Fibroblast of mammary gland (primary cell): Measurements from ENCODE around the gene MYL12A.
"Not testable (repeated sequence)": the region's sequence is repeated elsewhere in the genome, so short reads cannot be mapped to it uniquely, and the experiment has no call there.

ENCODE experiments used
- DNase-seq: peaks from one replicate; pipeline ENCODE4 v3.0.0-alpha.2; 2010; ENCODE audit warnings: low read depth
- H3K4me3 ChIP-seq: 2 replicates; pipeline ENCODE4 v1.5.1; 2011; ENCODE audit warnings: low read depth, mild to moderate bottlenecking, low read length, moderate library complexity; ENCODE audit not compliant: control insufficient read depth
- TF ChIP-seq, protein P1 (sequence below): conservative IDR thresholded peaks from 2 replicates; pipeline ENCODE4 v1.5.1; 2011; ENCODE audit warnings: low read depth, low read length, inconsistent platforms; ENCODE audit not compliant: control insufficient read depth, insufficient read depth

The MYL12A gene

DNA sequence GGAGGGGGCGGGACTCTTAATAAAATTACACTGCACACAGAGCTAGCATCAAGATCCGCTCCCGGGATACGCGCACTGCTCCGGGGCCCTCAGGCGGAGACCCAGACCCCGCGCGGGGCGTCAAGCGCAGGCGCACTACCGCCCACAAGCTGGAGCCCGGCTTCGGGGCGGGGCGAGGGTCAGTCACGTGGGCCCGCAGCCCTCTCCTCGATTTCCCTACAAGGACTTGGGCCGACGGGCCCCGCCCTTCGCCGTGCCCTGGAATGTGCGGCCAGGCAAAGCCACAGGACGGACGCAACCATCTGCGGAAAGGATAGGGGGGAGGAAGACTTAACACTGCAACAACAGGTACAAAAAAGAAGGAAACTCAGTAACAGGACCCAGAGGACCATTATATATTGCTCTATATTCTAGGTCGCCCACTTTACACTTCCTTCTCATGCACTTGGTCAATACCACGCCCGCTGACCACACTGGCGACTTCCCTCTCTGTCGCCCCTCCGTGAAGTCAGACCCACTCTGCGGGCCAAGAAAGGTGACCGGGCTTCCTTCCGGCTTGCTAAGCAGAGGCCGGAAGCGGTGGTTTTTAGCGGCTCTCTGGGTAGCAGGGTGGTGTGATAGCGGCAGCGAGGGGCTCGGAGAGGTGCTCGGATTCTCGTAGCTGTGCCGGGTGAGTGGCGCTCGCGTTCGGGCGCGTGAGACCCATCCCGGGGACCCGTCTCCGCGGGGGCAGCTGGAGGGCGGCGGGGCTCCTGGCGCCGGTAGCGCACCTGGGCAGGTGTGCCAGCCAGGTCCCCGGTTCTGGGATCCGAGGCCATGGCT lies at the start of gene MYL12A:
Gene MYL12A, plus strand, starts transcription at position 562 of the 822 bp plus-strand sequence. CDS start 5,447 bp downstream, outside the sequence.
- H3K4me3 ChIP-seq = peak within 1 kb of the TSS; percentile 67
- TF ChIP-seq, protein P1, sequence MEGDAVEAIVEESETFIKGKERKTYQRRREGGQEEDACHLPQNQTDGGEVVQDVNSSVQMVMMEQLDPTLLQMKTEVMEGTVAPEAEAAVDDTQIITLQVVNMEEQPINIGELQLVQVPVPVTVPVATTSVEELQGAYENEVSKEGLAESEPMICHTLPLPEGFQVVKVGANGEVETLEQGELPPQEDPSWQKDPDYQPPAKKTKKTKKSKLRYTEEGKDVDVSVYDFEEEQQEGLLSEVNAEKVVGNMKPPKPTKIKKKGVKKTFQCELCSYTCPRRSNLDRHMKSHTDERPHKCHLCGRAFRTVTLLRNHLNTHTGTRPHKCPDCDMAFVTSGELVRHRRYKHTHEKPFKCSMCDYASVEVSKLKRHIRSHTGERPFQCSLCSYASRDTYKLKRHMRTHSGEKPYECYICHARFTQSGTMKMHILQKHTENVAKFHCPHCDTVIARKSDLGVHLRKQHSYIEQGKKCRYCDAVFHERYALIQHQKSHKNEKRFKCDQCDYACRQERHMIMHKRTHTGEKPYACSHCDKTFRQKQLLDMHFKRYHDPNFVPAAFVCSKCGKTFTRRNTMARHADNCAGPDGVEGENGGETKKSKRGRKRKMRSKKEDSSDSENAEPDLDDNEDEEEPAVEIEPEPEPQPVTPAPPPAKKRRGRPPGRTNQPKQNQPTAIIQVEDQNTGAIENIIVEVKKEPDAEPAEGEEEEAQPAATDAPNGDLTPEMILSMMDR = no peak
- DNase-seq = peak; percentile 98

DNA sequence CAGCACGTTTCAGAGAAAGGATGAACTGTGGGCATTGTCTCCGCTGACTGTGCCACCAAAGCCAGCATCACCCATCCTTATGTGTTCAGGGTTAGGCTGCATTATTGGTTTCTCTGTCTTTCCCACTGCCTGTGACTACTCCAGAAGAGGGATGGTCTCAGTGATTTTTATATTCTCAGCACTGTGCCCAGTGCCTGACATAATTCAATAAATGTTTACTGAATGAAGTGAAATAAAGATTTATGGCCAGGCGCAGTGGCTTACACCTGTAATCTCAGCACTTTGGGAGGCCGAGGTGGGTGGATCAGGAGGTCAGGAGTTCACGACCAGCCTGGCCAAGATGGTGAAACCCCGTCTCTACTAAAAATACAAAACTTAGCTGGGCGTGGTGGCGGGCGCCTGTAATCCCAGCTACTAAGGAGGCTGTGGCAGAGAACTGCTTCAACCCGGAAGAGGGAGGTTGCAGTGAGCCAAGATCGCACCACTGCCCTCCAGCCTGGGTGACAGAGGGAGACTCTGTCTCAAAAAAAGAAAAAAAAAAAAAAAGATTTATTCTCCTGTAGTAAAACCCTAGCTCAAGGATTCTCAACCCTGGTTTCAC lies 49.2 kb upstream of the MYL12A start:
- not testable (repeated sequence) for DNase-seq, H3K4me3 ChIP-seq

DNA sequence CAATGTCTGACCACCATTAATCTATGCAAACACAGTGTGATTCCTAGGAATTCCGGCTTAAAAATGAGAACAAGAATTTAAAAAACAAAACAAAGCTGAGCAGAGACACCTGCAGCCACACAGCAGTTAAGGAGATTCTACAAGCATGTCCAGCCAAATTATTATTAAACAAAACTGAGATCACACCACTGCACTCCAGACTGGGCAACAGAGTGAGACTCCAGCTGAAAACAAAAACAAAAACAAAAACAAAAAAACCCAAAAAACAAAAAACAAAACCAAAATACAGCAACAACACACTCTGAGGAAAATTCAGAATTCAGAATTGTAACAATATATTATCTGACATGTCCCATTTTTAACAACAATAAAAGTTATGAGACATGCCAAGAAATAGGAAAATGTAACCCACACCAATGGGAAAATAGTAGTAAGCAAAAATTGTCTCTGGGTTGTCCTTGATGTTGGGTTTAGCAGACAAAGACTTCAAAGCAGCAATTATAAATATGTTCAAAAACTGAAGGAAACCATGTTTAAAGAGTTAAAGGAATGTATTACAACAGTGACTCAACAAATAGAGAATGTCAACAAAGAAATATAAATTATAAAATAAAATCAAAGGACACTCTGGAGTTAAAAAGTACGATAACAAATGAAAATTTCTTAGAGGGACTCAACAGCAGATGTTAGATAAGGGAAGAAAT lies 47.5 kb upstream of the MYL12A start:
- DNase-seq = no peak
- TF ChIP-seq, protein P1 = no peak

DNA sequence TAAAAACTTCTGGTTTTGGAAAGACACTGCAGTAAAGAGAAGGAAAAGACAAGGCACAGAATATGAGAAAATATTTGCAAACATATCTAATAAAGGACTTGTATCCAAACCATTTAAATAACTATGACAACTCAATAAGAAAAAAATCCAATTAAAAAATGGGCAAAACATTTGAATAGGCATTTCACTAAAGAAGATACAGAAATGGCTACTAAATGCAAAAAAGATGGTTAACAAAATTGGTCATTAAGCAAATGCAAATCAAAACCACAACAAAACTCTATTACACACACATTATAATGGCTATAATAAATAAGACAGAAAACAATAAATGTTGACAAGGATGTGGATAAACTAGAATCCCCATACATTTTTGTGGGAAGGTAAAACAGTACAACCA lies 42.4 kb upstream of the MYL12A start:
- TF ChIP-seq, protein P1 = no peak
- DNase-seq = no peak

More for the DNA sequence above, 47.5 kb upstream of the MYL12A start:
- H3K4me3 ChIP-seq = no peak overlapping the region

DNA sequence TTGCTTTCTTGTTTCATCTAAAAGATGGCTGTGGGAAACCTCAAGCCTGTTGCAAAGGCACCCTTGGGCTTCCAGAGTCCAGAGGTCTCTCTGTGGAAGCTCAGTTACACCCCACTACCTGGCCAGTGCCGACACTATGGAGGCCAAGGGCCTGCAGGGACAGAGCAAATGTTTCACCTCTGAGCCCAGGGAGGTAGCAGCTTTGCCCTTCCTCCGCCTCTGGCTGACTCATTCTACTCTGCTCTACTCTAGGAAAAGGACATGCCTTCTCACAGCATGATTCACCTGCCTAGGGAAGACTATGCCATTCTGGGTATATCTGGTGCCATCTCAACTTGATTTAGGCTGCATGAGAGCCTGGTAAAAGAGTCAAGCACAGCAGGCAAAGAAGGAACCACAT lies 40.0 kb upstream of the MYL12A start:
- TF ChIP-seq, protein P1 = no peak
- H3K4me3 ChIP-seq = no peak overlapping the region
- DNase-seq = peak; percentile 18

More for the DNA sequence above, 42.4 kb upstream of the MYL12A start:
- no peak overlapping the region for H3K4me3 ChIP-seq

DNA sequence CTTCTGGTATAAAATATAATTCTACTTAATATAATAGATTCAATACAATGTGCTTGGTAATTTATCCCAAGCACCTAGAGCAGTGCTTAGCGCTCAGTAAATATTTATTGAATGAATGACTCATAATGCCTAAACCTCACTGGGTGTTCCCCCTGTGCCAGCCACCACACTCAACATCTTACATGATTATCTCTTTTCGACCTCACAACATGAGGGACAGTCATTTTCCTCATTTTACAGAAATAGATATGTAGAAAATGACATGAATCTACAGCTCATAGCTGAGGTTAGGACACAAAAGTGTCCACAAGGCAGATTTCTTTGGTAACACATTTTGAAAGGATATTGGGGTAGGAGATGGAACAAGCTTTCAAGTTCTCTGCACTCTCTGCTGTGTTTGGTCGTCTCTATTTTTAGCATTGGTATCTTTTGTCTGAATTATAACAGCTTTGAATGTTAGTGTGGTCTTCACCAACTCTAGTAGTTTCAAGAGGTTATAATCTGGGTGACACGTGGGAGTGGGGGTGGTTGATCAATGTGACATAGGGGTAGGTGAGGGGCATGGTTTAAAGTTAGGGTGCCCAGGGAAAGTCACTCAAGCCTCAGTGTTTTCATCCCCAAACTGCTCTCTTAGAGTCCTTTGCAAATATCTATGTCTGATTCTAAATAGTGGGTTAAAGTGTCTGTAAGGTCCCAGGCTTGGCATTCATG lies 37.6 kb upstream of the MYL12A start:
- H3K4me3 ChIP-seq = no peak overlapping the region
- TF ChIP-seq, protein P1 = no peak
- no peak for DNase-seq
